ENCODE measurements around the gene PIP5K1A.

DNA sequence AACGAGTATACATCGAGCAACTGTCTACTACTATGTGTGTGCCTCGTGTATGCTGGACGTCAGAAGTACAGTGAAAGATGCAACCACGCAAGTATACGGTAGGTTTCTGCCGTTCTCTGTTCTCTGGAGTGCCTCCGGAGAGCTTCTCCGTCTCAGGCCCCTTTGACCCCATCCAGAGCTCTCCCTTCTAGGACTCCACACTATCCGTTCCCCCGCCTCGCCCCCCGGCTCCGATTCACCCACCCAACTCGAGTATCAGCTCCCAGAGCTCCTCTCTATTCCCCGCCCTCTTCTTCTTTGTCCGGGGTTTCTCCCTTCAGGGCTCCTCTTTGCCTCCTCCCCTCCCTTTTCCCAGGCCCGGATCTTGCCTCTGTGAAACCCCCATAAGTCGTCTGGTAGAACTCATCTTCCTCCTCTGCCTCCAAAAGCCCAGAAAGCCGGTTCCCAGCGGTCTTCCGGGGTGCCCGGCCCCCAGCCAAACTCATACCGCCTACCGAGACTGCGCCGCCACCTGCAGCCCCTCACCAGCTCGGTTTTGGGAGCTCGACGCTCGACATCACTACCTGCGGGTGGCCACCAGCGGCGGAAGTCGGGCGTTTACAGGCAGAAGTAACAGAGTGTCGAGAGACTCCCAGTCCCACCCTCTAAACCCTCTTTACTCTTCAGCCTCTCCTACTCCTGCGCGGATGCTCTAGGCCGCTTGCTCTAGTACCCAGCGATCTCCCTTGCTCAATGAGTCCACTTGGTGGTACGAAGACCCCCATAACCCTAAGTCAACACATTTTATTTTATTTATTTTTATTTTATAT, 8.5 kb upstream of the PIP5K1A start, which contains the start of gene VPS72:
- TF ChIP-seq POLR2AphosphoS5 (IDR thresholded peaks at IDR 0.05; ENCODE audit: low read depth, low read length) (peak; percentile 99), FOXM1 (IDR thresholded peaks at IDR 0.05; ENCODE audit: low read depth) (no peak), REST (IDR thresholded peaks at IDR 0.05; ENCODE audit: low read depth, low read length) (no peak; the same call in 1 of the 2 replicates), MAX (IDR thresholded peaks at IDR 0.05; ENCODE audit: low read depth) (peak; percentile 70; the same call in 1 of the 2 replicates), RAD21 (IDR thresholded peaks at IDR 0.05; ENCODE audit: low read length) (no peak), SMC3 (IDR thresholded peaks at IDR 0.05; ENCODE audit: low read depth, low read length) (no peak), CHD2 (IDR thresholded peaks at IDR 0.05; ENCODE audit: low read length, partially characterized antibody) (peak; percentile 77), NFIC (IDR thresholded peaks at IDR 0.05; ENCODE audit: borderline replicate concordance) (no peak), NRF1 (IDR thresholded peaks at IDR 0.05; ENCODE audit: low read depth, low read length) (no peak; the same call in 1 of the 2 replicates), YY1 (IDR thresholded peaks at IDR 0.05; ENCODE audit: low read depth) (peak; percentile 87)
- TF ChIP-seq, protein P1, sequence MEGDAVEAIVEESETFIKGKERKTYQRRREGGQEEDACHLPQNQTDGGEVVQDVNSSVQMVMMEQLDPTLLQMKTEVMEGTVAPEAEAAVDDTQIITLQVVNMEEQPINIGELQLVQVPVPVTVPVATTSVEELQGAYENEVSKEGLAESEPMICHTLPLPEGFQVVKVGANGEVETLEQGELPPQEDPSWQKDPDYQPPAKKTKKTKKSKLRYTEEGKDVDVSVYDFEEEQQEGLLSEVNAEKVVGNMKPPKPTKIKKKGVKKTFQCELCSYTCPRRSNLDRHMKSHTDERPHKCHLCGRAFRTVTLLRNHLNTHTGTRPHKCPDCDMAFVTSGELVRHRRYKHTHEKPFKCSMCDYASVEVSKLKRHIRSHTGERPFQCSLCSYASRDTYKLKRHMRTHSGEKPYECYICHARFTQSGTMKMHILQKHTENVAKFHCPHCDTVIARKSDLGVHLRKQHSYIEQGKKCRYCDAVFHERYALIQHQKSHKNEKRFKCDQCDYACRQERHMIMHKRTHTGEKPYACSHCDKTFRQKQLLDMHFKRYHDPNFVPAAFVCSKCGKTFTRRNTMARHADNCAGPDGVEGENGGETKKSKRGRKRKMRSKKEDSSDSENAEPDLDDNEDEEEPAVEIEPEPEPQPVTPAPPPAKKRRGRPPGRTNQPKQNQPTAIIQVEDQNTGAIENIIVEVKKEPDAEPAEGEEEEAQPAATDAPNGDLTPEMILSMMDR (IDR thresholded peaks at IDR 0.05): no peak

Measured in SK-N-SH (cell line).